GM19023 (cell line): ENCODE data around the gene BNIP5.

Experiments used
- ATAC-seq: cut with Tn5 transposase; IDR thresholded peaks from one replicate; pipeline ENCODE4 v1.9.1; 2021; ENCODE audit warnings: mild to moderate bottlenecking, moderate library complexity; ENCODE audit not compliant: unreplicated experiment

BNIP5 gene

DNA sequence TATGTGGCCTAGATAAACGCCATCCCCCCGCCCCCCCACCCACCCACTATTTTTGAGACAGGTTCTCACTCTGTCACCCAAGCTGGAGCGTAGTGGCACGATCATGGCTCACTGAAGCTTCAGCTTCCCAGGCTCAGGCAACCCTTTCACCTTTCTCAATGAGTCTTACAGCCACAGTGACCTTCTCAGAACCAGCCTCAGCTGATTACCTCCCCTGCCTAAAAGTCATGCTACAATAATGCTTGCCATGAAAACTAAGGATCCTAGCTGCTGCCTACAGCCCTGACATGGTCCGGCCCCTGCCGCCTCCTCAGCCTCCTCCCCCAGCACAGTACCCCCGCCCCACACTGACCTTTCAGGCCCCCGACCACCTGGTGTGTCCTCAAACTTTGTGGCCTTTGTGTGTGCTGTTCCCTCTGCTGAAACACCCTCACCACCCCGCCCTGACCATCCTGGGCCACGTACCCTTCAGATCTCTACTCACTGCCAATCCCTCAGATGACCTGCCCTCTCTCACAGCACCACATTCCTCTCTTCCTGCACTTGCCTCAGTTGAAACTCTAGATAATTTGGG is 35.5 kb downstream of the BNIP5 start:
- no peak for ATAC-seq

DNA sequence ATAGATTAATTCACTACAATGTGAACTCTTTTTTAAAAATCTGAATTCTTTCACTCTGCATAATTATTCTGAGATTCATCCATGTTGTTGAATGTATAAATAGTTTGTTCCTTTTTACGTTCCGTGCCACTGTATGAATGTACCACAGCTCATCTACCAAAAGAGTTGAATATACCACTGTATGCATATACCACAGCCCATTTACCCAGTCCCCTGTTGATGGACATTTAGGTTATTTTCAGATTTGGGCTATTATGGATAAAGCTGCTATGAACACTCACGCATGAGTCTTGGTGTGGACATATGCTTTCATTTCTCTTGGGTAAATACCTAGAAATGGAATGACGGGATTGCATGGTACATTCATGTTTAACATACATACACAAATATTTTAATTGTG is 38.7 kb downstream of the BNIP5 start:
- no peak for ATAC-seq

DNA sequence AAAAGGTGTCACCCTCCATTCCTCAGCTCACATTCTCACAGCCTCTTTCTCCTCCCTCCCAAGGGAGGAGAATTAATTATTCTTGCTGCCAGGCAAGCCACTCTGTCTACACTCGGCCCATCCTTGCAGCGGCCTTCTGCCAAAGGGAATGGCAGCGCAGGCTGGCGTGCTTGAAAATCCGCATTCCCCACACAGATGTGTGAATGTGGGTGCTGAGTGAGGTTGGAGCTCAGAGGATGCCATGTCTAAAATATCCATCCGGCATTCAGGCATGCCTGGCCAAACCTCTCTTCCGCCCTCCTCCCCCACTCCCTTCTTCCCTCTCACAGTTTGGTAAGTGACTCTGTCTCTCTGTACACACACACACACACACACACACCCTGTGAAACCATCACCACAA is 39.2 kb downstream of the BNIP5 start:
- no peak for ATAC-seq

- ATAC-seq: no peak
Observed at GRCh38 chr6:36297051-36297450, 39.6 kb downstream of the BNIP5 start.

DNA sequence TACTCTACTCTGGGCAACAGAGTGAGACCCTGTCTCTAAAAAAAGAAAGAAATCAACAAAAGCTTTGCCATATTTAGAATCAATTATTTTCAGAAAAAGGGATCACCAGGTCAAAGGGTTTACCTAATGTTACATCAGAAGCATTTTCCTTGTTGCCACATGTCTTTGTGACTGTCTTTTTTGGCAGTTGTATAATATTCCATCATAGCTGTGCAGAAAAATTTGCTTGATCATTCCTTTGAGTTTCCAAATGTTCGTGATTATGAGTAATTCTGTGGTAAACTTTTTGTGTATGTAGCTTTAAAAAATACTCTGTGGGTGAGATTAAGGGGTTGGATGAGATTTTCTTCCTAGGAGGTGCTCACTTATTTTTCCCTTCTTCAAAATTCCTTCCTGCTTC is 40.4 kb downstream of the BNIP5 start:
- ATAC-seq: no peak

- ATAC-seq: no peak
Observed at GRCh38 chr6:36292170-36292569, 44.5 kb downstream of the BNIP5 start.

DNA sequence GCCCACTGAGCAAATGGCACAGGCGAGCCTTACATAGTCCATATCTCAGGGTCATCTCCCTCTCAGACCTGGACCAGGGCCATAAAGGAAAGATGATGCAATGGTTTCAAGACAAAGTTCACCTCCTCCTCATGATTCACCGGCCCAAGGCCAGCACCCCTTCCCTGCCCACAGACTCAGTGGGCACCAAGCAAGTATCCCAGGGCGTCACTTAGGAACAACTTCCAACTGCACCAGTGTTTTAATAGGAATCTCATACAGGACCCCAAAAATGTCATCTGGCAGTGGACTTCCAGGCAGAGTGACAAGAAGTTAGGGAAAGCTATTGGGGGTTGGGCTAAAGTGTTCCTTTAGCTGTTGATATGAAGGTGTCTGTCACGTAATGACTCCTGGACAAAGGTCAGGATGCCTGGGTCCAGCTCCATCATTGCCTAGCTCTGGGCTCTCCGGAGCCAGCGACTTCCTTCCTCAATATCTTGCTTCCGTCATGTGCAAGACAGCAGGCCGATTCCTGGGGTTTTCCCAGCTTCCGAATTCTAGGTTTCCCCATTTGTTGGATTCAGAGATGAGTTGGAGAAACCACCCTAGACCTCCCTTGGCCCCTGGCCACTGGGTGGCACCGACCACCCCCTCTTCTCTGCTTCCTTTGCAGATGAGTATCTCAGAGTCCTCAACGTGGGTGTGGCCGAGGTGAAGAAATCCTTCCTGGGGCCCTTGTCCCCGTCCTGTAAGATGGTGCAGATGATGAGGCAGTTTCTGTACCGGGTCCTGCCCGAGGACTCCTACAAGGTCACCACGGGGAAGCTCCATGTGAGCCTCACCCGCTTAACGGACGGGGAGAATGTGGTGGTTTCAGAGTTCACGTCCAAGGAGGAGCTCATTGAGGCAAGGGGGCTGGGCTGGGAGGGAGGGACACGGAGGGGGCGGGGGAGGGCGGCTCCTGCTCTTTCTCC is 45.7 kb downstream of the BNIP5 start:
- no peak for ATAC-seq

DNA sequence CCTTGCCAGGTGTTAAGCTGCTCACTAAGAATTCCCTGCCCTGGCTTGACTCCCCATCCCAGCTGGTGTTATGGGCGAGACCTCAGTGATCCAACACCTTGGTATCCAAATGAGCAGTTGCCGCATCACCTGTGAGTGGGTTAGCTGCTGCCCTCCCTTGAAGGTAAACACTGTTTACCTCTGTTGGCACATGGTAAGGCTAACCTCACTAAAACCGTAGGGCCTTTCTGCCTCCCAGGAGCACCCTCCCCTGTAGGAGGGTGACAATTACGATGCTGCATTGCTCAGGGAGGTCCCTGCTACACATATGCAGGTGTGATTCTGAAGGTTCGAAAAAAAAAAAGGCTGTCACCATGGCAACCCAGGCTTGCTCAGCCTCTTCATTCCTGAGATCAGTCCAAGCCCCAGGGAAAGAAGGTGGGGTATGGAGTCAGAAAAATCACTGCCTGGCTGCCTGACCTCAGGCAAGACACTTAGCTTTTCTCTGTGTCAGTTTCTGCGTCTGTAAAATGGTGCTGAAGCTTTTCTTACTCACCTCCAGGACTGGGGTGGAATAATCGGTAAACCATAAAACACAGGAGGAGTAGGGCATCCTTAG is 47.3 kb downstream of the BNIP5 start:
- no peak for ATAC-seq

GRCh38 chr6:36286858-36287257 is 49.8 kb downstream of the BNIP5 start:
- no peak for ATAC-seq

- ATAC-seq: no peak
Observed at GRCh38 chr6:36285797-36286196, 50.9 kb downstream of the BNIP5 start.

- ATAC-seq: no peak
Observed at GRCh38 chr6:36285187-36285671, 51.5 kb downstream of the BNIP5 start.

- ATAC-seq: no peak
Observed at GRCh38 chr6:36284359-36284758, 52.3 kb downstream of the BNIP5 start.

DNA sequence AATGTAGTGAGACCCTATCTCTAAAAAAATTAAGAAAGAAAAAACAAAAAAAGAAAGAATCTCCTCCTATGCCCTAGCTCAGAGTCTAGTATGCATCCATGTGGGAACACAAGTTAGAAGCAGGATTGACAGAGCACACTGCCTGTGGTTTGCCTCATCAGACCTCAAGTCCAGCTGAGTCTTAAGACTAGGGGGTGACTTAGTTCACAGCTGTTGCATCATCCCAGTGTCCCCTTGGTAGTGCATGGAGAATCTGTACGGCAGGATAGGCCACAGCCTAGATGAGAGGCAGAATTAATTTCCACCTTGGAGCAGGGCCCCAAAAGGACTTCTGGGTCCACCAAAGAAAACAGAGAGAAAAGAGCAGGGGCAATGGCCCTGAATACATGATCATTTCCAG is 53.1 kb downstream of the BNIP5 start:
- ATAC-seq: no peak

DNA sequence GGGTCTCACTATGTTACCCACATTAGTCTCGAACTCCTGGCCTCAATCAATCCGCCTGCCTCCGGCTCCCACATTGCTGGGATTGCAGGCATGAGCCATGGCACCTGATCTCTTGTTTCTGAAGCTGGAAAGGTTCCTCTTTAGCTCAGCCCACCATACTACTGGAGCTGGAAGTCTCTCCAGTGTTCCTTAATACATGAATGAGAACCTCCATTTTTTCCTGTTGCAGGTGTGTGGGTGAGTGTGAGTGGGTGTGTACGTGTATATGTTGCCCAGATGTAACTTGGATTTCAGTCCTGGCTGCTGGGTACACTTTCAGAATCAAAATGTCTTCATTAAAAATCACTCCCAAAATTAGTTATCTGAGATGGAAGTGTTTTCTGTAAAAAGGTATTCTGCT is 55.7 kb downstream of the BNIP5 start:
- no peak for ATAC-seq

- ATAC-seq: no peak
Observed at GRCh38 chr6:36280467-36280866, 56.2 kb downstream of the BNIP5 start.

DNA sequence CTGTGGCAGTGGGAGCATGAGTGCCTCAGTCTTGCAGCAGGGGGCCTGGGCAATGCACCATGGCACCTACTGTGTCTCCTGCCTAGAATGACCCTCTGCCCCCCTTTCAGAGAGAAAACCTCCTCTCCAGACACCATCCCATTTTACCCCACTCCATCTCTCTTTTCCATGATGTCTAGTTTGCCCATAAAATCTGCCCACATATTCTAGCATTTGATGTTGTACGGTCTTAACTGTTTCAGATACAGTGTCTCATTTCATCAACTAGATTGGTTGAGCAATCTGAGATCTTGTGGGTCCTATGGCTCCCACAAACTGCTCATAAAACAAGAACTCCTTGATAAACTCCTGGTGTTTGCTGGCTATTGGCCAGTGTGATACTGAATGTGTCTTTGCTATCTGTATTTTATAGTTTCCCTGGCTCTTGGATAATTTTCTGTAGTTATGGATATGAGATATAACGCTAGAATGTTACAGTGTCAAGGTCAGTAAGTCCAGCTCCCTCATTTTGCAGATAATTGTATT is 58.7 kb downstream of the BNIP5 start:
- ATAC-seq: no peak

DNA sequence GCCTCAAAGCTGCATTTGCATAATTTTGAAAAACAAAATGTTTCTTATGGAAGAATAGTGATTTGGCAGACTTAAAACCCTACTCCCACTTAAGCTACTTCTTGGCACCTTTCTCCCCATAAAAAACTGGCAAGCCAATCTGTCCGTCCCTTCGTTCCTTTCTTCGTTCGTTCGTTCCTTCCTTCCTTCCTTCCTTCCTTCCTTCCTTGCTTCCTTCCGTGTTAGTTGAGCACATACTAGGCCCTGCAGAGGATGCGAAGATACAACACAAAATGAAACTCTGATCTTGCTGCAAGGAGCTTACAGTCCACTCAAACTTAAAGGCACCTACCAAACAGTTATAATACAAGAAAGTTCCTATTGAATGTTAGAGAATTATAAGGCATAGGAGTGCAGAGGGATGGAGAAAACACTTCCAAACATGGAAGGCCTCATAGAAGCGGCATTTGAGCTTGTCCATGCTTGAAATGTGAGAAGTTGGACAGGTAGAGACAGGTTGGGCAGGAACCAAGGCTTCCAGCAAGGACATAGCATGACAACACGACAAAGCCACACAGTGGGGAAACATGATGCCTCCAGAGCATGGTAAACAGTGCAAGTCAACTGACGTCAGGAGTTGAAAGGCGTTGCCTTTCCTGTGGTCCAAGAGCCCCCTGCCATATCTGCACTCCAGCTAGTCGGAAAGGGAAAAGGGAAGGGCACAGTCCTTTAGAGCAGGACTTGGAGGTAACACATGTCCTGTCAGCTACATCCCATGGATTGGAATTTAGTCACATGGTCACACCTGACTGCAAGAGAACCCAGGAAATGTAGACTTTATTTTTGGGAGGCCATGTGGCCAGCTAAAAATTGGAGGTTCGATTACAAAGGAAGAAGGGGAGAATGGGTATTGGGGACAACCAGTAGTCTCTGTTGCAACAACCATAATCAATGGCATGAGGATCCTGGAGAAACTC is 59.8 kb downstream of the BNIP5 start:
- no peak for ATAC-seq

DNA sequence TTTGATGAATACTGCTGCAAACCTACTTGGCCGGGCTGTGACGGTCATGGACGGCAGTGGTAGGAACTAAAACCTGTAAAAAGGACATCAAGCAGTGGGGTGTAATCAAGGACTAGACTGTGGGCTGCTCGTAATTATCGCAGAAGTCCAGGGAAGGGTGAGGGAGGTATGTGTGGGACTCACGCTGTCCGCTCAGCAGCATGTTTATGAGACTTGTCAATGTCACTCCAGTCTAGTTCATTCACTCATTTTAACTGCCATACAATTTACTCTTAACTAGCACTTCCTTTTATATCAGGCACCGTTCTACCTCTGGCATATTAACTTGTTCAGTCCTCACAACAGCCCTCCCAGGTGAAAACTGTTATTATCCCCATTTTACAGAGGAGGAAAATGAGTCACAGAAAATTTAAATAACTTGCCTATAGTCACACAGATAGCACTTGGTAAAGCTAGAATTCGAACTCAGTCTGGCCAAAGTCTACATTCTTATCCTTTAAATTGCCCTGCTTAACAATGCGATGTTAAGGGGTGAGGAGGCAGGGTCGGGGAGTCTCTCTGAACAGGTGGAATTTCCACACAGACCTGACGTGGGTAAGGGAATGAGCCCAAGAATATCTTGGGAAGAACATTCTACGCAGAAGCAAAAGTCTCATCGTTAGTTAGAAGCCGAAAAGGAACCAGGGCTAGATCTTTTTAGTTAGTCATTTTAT is 62.7 kb downstream of the BNIP5 start:
- no peak for ATAC-seq

DNA sequence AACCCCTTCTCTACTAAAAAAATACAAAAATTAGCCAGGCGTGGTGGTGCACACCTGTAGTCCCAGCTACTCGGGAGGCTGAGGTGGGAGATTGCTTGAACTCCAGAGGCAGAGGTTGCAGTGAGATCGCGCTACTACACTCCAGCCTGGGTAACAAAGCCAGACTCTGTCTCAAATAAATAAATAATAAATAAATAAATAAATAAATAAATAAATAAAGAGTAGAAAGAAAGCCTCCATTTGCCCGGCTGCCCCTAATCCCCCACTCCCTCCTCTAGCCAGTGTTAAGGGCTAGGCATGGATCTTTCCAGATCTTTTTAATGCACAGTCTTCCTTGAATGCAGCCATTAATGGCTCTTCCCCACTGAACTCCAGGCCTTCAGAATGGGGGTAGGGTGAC is 63.6 kb downstream of the BNIP5 start:
- no peak for ATAC-seq

GRCh38 chr6:36272234-36272633 is 64.5 kb downstream of the BNIP5 start:
- ATAC-seq: no peak
